Erythroblast (primary cell): ENCODE data around the gene SF3B3.

Experiments
- GATA1 ChIP-seq: IDR thresholded peaks from 2 replicates; pipeline ENCODE4 v1.6.1; 2011; ENCODE audit warnings: low read depth, mild to moderate bottlenecking, control low read depth, low read length, moderate library complexity
- POLR2A ChIP-seq: IDR thresholded peaks from 2 replicates; pipeline ENCODE4 v1.6.1; 2011; ENCODE audit warnings: mild to moderate bottlenecking, low read length

DNA sequence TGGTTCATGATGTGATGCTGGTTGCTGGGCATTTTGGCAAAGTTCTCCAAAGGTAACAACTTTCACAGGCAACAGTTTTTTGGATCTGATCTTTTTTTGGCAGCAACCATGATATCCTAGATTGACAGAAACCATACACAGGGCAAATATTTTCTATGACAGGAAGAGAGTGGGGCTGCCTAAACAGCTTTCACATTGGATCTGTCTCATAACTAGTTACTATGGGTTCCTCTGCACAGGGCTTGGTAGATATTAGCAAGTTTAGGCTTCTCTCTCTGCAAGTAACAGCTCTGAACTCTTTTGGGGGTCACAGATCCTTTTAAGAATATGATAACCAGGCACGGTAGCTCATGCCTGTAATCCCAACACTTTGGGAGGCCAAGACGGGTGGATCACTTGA, 28.8 kb upstream of the SF3B3 start:
- TF ChIP-seq POLR2A (no peak), GATA1 (no peak)
